Mesendoderm (in vitro differentiated cells): ENCODE results near the gene THRA.

Source experiments
- DNase-seq: peaks from one replicate; pipeline ENCODE4 v3.0.0; 2013
- H2AK5ac ChIP-seq: 2 replicates; pipeline ENCODE4 v1.6.1; 2013; ENCODE audit warnings: low read length, inconsistent platforms
- H2BK120ac ChIP-seq: 2 replicates; pipeline ENCODE4 v1.6.1; 2013; ENCODE audit warnings: low read depth, mild to moderate bottlenecking, low read length, moderate library complexity, mixed read lengths
- H2BK15ac ChIP-seq: replicated peaks from 2 replicates; pipeline ENCODE4 v1.6.1; 2013; ENCODE audit warnings: low read depth, mild to moderate bottlenecking, moderate library complexity
- H2BK5ac ChIP-seq: 2 replicates; pipeline ENCODE4 v1.6.1; 2013; ENCODE audit warnings: low read length, inconsistent platforms
- H3K18ac ChIP-seq: 2 replicates; pipeline ENCODE4 v1.6.1; 2013; ENCODE audit warnings: mild to moderate bottlenecking, low read length, mixed read lengths
- H3K23ac ChIP-seq: one replicate; pipeline ENCODE4 v1.6.1; 2013; ENCODE audit warnings: low read length
- H3K27ac ChIP-seq: 2 replicates; pipeline ENCODE4 v1.5.1; 2013; ENCODE audit warnings: low read depth, mild to moderate bottlenecking, inconsistent platforms, low read length, moderate library complexity
- H3K27me3 ChIP-seq: 2 replicates; pipeline ENCODE4 v1.6.1; 2013; ENCODE audit warnings: low read length, control low read depth, mild to moderate bottlenecking, inconsistent platforms; ENCODE audit not compliant: insufficient read depth, poor library complexity
- H3K36me3 ChIP-seq: 2 replicates; pipeline ENCODE4 v1.6.1; 2013; ENCODE audit warnings: low read length, inconsistent platforms; ENCODE audit not compliant: control insufficient read depth, insufficient read depth
- H3K4ac ChIP-seq: one replicate; pipeline ENCODE4 v1.6.1; 2013; ENCODE audit warnings: low read depth, mild to moderate bottlenecking, low read length, moderate library complexity
- H3K4me1 ChIP-seq: 2 replicates; pipeline ENCODE4 v1.6.1; 2013; ENCODE audit warnings: low read depth, low read length, inconsistent platforms; ENCODE audit not compliant: control insufficient read depth
- H3K4me2 ChIP-seq: 2 replicates; pipeline ENCODE4 v1.6.1; 2013; ENCODE audit warnings: low read length
- H3K4me3 ChIP-seq: 2 replicates; pipeline ENCODE4 v1.5.1; 2013; ENCODE audit warnings: mild to moderate bottlenecking, low read length
- H3K56ac ChIP-seq: one replicate; pipeline ENCODE4 v1.6.1; 2013; ENCODE audit warnings: low read length
- H3K79me1 ChIP-seq: 2 replicates; pipeline ENCODE4 v1.6.1; 2013; ENCODE audit warnings: low read length, inconsistent platforms
- H3K79me2 ChIP-seq: 2 replicates; pipeline ENCODE4 v1.6.1; 2013; ENCODE audit warnings: mild to moderate bottlenecking, low read length; ENCODE audit not compliant: control insufficient read depth, insufficient read depth
- H3K9ac ChIP-seq: 2 replicates; pipeline ENCODE4 v1.6.1; 2013; ENCODE audit warnings: low read length, inconsistent platforms
- H4K5ac ChIP-seq: one replicate; pipeline ENCODE4 v1.6.1; 2013; ENCODE audit warnings: low read length
- H4K8ac ChIP-seq: one replicate; pipeline ENCODE4 v1.6.1; 2013; ENCODE audit warnings: low read depth, mild to moderate bottlenecking, control low read depth, low read length, moderate library complexity
- WGBS: extraction: QIAGEN DNeasy Blood & Tissue Kit; methylation state at CpG from one replicate; pipeline ENCODE4 v1.1.7; 2013; ENCODE audit warnings: low lambda C conversion rate, missing lambda C conversion rate; ENCODE audit not compliant: insufficient coverage; ENCODE audit errors: extremely low coverage; 5-methylcytosine and 5-hydroxymethylcytosine counted together

Gene THRA

GRCh38 chr17:40060887-40061608 lies 1.7 kb upstream of the THRA start:
- H3K56ac ChIP-seq: no peak overlapping the region
- H3K27ac ChIP-seq: no peak overlapping the region
- H3K27me3 ChIP-seq: no peaks in the 10 kb centered on the region
- no peak overlapping the region for H2BK120ac ChIP-seq
- no peak overlapping the region for H3K18ac ChIP-seq
- H3K4me2 ChIP-seq: no peak overlapping the region
- no peak overlapping the region for H4K8ac ChIP-seq
- no peaks in the 10 kb centered on the region for H3K79me1 ChIP-seq
- H2AK5ac ChIP-seq: no peak overlapping the region
- H3K23ac ChIP-seq: no peak overlapping the region
- no peak overlapping the region for H2BK5ac ChIP-seq
- no peak overlapping the region for H2BK15ac ChIP-seq
- no peaks in the 10 kb centered on the region for H3K79me2 ChIP-seq
- DNase-seq: no peak
- no CpG with 5 or more reads among the region's 11 CpGs for WGBS
- no peak overlapping the region for H3K4me3 ChIP-seq
- no peak overlapping the region for H3K9ac ChIP-seq
- peaks cover 2% of the 10 kb centered on the region for H3K4me1 ChIP-seq
- H3K4ac ChIP-seq: no peak overlapping the region
- H4K5ac ChIP-seq: no peak overlapping the region
- H3K36me3 ChIP-seq: no peaks in the 10 kb centered on the region

- WGBS: no CpG with 5 or more reads among the region's 10 CpGs
- Histone ChIP-seq H3K27me3 (no peaks in the 10 kb centered on the region), H3K79me1 (no peaks in the 10 kb centered on the region), H3K36me3 (no peaks in the 10 kb centered on the region), H3K56ac (no peak overlapping the region), H3K79me2 (no peaks in the 10 kb centered on the region), H3K23ac (no peak overlapping the region), H3K4me2 (no peak overlapping the region), H2BK15ac (no peak overlapping the region), H3K4me3 (no peak overlapping the region), H3K18ac (no peak overlapping the region), H3K9ac (no peak overlapping the region), H3K27ac (no peak overlapping the region), H3K4me1 (peaks cover 2% of the 10 kb centered on the region), H3K4ac (no peak overlapping the region), H4K5ac (no peak overlapping the region), H2BK5ac (no peak overlapping the region), H4K8ac (no peak overlapping the region), H2BK120ac (no peak overlapping the region), H2AK5ac (no peak overlapping the region)
- no peak for DNase-seq
Observed at GRCh38 chr17:40061609-40062038, 1.1 kb upstream of the THRA start.

DNA sequence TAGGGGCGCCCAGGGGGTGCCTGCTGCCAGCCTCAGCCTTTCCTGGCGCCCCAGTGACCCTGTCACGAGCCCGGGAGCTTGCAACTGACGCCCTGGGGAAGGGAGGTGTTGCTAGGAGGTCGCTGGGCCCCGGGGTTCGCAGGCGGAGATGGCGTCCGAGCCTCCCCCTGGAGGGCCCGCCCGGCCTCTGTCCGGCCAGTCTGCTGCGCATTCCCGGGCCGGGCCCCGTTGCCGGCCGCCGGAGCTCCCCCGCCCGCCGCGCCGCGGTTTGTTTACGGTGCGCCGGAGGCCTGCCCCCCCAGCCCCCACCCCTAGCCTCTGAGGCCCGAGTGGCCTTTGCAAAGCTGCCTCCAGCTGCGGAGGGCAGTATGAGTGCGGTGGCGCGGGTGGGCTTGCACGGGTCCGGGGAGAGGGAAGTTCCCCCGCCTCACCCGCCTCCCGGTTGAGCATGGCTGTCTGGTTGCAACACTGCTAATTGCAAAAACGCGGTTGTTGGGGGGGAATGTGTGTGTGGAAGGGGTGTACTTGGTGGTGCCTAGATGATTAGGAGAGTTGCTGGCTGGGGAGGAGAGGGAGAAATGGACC lies 514 bp downstream of the THRA start:
- Histone ChIP-seq H3K9ac (peak overlapping the region; percentile 89), H4K8ac (no peak overlapping the region), H3K23ac (no peak overlapping the region), H3K79me2 (no peaks in the 10 kb centered on the region), H2BK120ac (no peak overlapping the region), H2BK5ac (no peak overlapping the region), H3K18ac (peak overlapping the region; percentile 52), H4K5ac (no peak overlapping the region), H3K27ac (no peak overlapping the region), H2AK5ac (no peak overlapping the region), H3K4me3 (peak overlapping the region; percentile 81), H3K4me2 (peak overlapping the region; percentile 35), H3K79me1 (no peaks in the 10 kb centered on the region), H3K4me1 (peaks cover 2% of the 10 kb centered on the region), H2BK15ac (no peak overlapping the region), H3K27me3 (no peaks in the 10 kb centered on the region), H3K36me3 (no peaks in the 10 kb centered on the region), H3K4ac (no peak overlapping the region), H3K56ac (peak overlapping the region; percentile 97)
- no CpG with 5 or more reads among the region's 42 CpGs for WGBS
- no peak for DNase-seq

- Histone ChIP-seq H3K27ac (no peak overlapping the region), H3K79me1 (no peaks in the 10 kb centered on the region), H3K4me3 (no peak overlapping the region), H2BK5ac (no peak overlapping the region), H3K36me3 (no peaks in the 10 kb centered on the region), H3K56ac (peak overlapping the region; percentile 97), H3K4me2 (peak overlapping the region; percentile 35), H4K8ac (no peak overlapping the region), H3K27me3 (no peaks in the 10 kb centered on the region), H3K79me2 (no peaks in the 10 kb centered on the region), H2AK5ac (no peak overlapping the region), H3K23ac (no peak overlapping the region), H3K4ac (no peak overlapping the region), H4K5ac (no peak overlapping the region), H2BK120ac (no peak overlapping the region), H3K18ac (no peak overlapping the region), H3K4me1 (peaks cover 2% of the 10 kb centered on the region), H2BK15ac (no peak overlapping the region), H3K9ac (peak overlapping the region; percentile 89)
- DNase-seq: no peak
- WGBS: no CpG with 5 or more reads among the region's 10 CpGs
Observed at GRCh38 chr17:40063901-40064531, 1.3 kb downstream of the THRA start.

DNA sequence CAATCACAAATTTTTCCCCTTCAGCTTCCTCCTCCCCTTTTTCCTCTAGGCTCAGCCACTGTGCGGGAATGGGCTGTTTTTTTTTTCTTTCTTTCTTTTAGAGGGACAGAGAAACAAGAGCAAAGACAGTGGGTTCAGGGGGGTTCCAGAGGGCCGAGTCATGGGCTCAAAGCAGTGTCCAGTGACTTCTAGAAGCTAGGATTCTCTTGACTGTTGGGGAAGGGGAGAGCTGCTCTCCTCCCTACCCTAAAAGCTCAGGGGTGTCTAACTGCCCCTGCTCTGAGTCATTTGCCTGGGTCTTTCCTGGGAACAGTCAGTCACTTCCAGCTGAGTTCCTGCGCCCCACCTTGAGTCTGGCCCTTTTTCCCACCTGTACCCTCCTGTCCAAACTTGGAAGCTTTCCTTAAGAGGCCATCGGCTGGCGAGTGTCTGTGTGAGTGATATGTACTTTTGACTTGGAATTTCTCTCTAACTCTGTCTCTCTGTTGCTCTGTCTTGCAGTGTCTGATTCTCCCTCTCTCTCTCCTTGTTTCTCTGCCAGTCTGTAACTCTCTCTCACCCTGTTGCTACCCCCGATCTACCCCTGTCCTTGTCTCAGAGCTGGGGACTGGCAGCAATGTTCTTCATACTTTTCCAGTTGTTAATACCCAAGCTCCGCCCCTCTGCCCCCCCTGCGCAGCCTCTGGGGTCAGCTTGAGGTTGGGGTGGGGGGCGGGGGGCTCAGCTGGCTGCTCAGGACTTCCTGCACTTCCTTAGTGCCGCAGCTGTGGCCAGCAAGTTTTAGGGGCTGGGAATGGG lies 2.4 kb downstream of the THRA start:
- H3K27ac ChIP-seq: no peak overlapping the region
- H3K9ac ChIP-seq: no peak overlapping the region
- no peak for DNase-seq
- no peak overlapping the region for H2BK120ac ChIP-seq
- no peak overlapping the region for H2BK5ac ChIP-seq
- H3K4me1 ChIP-seq: peaks cover 9% of the 10 kb centered on the region
- no peak overlapping the region for H2AK5ac ChIP-seq
- no peak overlapping the region for H4K5ac ChIP-seq
- no CpG with 5 or more reads among the region's 10 CpGs for WGBS
- H2BK15ac ChIP-seq: no peak overlapping the region
- no peaks in the 10 kb centered on the region for H3K27me3 ChIP-seq
- no peaks in the 10 kb centered on the region for H3K36me3 ChIP-seq
- H3K56ac ChIP-seq: no peak overlapping the region
- H3K18ac ChIP-seq: no peak overlapping the region
- H3K23ac ChIP-seq: no peak overlapping the region
- H3K4me3 ChIP-seq: no peak overlapping the region
- no peaks in the 10 kb centered on the region for H3K79me2 ChIP-seq
- H3K79me1 ChIP-seq: no peaks in the 10 kb centered on the region
- no peak overlapping the region for H4K8ac ChIP-seq
- no peak overlapping the region for H3K4ac ChIP-seq
- H3K4me2 ChIP-seq: no peak overlapping the region
